Astrocyte of the hippocampus (primary cell): ENCODE data around the gene OTOGL.
"Not testable (repeated sequence)": the region's sequence is repeated elsewhere in the genome, so short reads cannot be mapped to it uniquely, and the experiment has no call there.

Experiments
- DNase-seq: peaks from one replicate; pipeline ENCODE4 v3.0.0; 2011; ENCODE audit warnings: low read depth, low spot score

OTOGL gene

GRCh38 chr12:80183939-80184338 lies 84.6 kb downstream of the OTOGL start:
- DNase-seq: no peak

- no peak for DNase-seq
Observed at GRCh38 chr12:80184926-80185325, 85.6 kb downstream of the OTOGL start.

DNA sequence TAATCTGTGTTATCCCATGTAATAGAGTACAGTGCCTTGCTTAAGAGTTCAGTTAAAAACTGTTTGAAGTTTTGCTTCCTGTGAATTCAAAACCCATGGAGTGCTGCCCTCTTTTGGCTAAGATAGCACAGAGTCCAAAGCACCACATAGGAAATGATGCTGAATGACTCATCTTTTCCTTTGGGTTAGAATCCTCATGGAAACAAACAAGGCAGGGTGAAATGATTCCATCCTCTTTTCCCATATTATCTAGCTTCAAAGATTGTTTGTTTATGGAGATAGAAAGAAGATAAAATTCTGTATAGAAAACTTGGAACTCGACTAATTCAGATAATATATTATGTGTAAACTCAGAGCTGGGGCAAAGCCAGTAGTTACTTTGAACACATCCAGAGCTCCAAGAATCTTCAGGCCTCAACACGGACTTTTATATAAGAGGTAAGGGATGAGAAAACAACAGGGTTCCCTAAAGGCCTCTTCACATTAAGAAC lies 87.4 kb downstream of the OTOGL start:
- DNase-seq: peak; percentile 94

GRCh38 chr12:80187660-80188090 lies 88.3 kb downstream of the OTOGL start:
- peak; percentile 79 for DNase-seq

DNA sequence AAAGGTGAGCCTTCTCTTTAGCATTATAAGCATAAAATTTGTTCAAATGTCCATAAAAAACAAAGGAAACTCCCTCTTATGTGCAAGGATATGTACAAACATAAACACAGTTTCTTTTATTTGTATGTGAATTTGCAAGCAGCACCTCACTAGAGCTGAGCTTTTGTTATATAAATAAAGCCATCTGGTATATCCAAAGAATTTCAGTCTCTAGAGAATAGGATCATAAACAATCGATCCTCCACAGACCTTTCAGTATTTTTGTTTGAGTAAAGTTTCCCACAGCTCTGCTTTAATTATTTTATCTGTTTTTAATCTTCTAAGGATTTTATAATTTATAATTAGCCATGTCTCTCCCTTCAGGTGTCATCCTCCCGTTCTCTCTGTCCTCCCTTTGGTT lies 89.2 kb downstream of the OTOGL start:
- DNase-seq: no peak

DNA sequence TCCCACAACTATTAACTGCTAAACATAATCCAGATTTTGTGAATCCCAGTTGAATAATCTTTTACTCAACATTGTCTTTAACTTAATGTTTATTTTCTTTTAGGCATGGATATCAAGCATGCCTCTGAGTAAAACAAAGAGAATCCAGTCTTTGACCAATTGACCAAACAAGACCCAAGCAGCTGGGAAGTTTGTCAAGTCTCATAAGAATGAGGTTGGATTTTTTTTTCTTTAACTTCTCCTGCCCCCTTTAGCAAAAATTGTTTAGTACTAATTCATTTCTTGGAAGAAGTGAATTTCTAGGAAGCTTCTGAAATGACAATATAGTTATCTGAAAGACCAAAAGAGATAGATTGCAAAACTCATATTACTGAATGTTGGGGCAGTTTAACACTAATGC lies 89.9 kb downstream of the OTOGL start:
- peak; percentile 57 for DNase-seq

DNA sequence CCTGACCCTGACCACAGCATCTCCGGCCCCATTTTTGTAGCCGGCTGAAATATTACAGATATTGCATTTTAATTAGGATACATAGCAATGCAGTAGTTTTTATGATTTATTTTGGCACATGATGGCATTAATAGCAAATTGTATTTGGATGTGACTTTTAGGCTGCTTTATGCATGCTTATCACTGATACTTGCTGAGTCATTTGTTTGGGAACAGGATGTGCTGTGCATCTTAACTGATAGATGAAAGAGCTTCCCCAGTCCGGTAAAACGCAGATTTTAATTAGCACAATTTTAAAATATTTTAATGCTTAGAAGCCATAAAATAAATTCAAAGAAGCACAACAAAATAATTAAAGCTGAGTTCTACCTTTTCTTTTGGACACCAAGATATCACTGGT lies 90.7 kb downstream of the OTOGL start:
- DNase-seq: no peak

- DNase-seq: no peak
Observed at GRCh38 chr12:80192087-80192486, 92.8 kb downstream of the OTOGL start.

GRCh38 chr12:80193865-80194264 lies 94.5 kb downstream of the OTOGL start:
- no peak for DNase-seq

DNA sequence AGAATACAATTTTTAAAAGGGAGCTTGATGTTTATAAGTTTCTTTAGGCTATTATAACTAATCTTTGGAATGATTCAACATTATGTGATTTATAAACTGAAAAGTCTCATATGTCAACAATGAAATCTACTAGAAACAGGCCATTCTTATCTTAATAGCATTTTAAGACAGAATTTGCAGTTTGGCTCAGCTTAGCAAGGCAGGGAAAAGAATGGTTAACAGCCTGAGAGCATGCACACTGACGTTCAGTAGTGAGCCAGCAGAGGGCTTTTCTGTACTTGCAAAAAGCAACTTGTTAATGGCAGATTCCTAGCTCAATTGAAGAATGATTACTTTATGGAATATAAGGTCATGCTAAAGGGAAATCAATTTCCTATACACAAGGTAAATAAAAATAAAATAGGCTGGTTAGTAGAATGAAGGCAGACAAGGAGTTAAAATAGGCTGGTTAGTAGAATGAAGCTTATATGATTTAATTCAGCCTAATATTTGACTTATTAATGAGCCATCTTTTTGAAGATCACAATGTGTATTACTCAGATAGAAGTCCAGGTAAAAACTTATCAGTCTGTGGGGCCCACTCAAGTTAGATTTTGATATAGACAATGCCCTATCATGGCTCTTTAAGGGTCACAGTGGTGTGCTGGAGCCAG lies 95.9 kb downstream of the OTOGL start:
- peak; percentile 79 for DNase-seq

- no peak for DNase-seq
Observed at GRCh38 chr12:80195737-80196136, 96.4 kb downstream of the OTOGL start.

DNA sequence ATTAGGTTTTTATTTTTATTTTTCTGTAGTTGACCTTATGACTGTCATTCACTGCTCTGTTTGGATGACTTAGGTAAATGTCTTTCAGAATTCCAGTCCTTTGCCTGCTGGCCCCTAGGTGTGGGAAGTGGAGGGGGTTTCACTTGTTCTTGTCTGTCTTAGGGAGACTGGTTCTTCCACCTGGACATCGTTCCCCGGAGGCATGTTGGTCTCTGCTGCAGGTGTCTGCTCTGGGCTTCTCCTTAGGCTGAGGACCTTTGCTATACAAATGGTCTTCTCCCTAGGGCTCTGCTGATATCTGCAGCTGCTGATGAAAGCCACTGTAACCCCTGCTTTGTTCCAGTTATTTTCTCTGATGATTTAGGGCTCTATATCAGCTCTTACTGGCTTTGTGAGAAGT lies 97.1 kb downstream of the OTOGL start:
- DNase-seq: no peak

GRCh38 chr12:80198782-80199337 lies 99.5 kb downstream of the OTOGL start:
- DNase-seq: no peak

DNA sequence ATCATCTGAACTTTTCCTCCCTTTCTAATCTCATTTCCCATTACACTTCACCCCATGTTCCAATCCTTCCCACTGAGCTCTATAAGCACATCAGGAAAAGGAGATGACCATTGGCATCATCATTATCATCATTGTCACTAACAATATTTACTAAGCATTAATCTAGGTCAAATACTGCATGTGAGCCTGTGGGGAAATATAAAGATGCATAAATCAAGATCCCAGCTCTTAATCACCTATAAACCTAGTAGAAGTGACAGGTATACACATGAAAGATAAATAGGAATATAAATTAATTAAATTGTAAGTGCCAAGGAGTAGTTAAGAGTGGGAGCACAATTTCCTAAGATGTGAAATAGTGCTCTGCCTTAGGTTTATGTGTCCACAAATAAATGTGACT lies 100.6 kb downstream of the OTOGL start:
- no peak for DNase-seq

- no peak for DNase-seq
Observed at GRCh38 chr12:80200414-80200813, 101.1 kb downstream of the OTOGL start.

DNA sequence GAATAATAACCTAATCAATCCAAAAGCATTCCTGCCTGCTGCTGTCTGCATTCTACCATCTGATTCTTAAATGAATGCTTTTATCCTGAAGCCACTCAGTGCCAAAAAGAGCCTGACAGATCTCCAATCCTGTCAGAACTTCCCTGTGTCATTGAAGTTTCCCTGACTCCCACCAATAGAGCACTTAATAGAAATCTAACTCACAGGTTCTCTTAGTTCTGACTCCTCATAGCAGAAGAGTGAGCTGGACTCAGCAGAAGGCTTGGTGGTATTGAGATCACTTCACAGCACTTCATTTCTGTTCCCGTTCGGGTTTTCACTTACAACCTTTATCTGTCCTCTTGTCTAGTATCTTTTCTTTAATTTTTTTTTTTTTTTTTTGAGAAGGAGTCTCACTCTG lies 102.6 kb downstream of the OTOGL start:
- no peak for DNase-seq

- no peak for DNase-seq
Observed at GRCh38 chr12:80205960-80206359, 106.6 kb downstream of the OTOGL start.

DNA sequence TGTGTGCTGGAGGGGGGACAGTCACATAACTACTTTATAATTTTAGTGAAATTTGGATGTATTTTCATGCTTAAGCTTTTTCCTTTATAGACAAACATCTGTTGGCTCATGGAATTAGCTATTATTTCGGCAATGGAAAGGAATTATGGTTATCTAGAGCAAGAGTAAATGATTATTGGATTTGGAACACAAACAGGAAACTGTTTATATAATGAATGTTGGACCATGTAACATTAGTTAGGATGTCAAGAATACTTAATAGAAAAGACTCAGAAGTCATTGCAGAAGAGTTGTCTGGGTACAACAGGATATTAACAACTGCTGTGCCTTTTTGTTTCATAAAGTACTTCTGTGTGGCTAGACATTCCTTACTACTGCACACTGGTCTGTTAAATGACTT lies 108.7 kb downstream of the OTOGL start:
- DNase-seq: no peak

- DNase-seq: no peak
Observed at GRCh38 chr12:80211671-80212070, 112.3 kb downstream of the OTOGL start.

DNA sequence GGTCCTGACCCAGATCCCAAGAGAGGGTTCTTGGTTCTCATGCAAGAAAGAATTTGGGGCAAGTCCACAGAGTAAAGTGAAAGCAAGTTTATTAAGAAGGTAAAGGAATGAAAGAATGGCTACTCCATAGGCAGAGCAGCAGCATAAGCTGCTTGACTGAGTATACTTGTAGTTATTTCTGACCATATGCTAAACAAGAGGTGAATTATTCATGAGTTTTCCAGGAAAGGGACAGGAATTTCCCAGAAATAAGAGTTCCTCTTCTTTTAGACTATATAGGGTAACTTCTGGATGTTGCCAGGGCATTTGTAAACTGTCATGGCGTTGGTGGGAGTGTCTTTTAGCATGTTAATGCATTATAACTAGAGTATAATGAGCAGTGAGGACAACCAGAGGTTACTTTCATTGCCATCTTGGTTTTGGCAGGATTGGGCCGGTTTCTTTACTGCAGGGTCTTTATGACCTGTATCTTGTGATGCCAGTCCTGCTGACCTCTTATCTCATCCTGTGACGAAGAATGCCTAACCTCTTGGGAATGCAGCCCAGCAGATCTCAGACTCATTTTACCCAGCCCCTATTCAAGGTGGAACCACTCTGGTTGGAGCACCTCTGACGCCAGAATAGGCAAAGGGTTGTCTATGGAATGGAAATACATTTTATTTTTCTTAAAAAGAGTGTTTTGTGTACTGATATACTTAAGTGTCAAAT lies 113.8 kb downstream of the OTOGL start:
- DNase-seq: no peak

- no peak for DNase-seq
Observed at GRCh38 chr12:80213871-80214270, 114.5 kb downstream of the OTOGL start.

DNA sequence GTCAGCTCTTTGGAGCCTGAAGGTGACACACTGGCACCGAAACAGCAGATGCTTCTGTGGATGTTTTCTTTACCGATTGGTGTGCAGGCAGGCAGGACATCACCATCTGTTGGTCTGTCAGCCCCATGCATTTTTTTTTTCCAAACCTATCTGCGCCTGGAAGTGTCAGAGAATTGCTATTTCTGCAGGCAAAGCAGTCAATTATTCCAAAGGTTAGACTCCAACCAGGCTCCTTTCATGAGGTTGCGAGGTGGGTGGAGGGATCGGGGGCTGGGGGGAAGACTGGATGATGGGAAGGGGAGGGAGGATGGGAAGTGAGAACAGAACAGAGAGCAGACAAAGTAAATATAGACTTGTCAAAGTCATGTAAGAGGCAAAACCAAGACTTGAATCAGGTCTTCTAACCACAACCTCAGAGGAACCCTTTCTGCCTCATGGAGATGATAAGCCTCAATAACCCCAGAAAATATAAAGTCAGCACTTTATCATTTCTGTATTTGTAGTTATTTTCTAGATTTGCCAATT lies 117.7 kb downstream of the OTOGL start:
- no peak for DNase-seq

- not testable (repeated sequence) for DNase-seq
Observed at GRCh38 chr12:80218925-80219324, 119.6 kb downstream of the OTOGL start.
